Esophagus mucosa (tissue), 1 donor: ENCODE data around the gene CD79B. TPM values are rescaled to one million over a fixed set of nuclear protein-coding genes. Genes with fewer than 3 reads are reported as not detected.
"Not testable (repeated sequence)": the region's sequence is repeated elsewhere in the genome, so short reads cannot be mapped to it uniquely, and the experiment has no call there.

Experiments used
- ATAC-seq: fragments of 200-7000 bp; cut with Tn5 transposase; one replicate; pipeline ENCODE4 v1.9.1; 2020
- total RNA-seq: library from RNA; stranded (reverse); gene quantifications from one replicate; pipeline ENCODE4 v1.2.4, GENCODE V29; 2023
- donor health status: DM: yes; HTN: yes; CAD: no.

The CD79B gene
- total RNA-seq, 1 donor from 2014 or later, result 1.9 TPM

GRCh38 chr17:63930951-63931575, 1.1 kb downstream of the CD79B start:
- ATAC-seq, result peak; percentile 63

GRCh38 chr17:63929860-63930766, 2.0 kb downstream of the CD79B start:
- peak; percentile 20 for ATAC-seq

GRCh38 chr17:63928966-63929695, 3.0 kb downstream of the CD79B start:
- no peak for ATAC-seq

- ATAC-seq, result no peak
Measured at GRCh38 chr17:63928172-63928666, 3.9 kb downstream of the CD79B start.

GRCh38 chr17:63927464-63928171, 4.5 kb downstream of the CD79B start:
- no peak for ATAC-seq

GRCh38 chr17:63926164-63926563, 6.0 kb downstream of the CD79B start:
- ATAC-seq, result no peak

GRCh38 chr17:63925615-63926014, 6.5 kb downstream of the CD79B start:
- no peak for ATAC-seq

GRCh38 chr17:63922402-63922801, 9.7 kb downstream of the CD79B start:
- peak; percentile 24 for ATAC-seq

GRCh38 chr17:63920779-63921178, 11.4 kb downstream of the CD79B start:
- ATAC-seq, result not testable (repeated sequence)

- not testable (repeated sequence) for ATAC-seq
Measured at GRCh38 chr17:63920050-63920449, 12.1 kb downstream of the CD79B start.

- peak; percentile 84 for ATAC-seq
Measured at GRCh38 chr17:63919311-63919723, 12.8 kb downstream of the CD79B start.

- not testable (repeated sequence) for ATAC-seq
Measured at GRCh38 chr17:63918789-63919305, 13.3 kb downstream of the CD79B start, which contains the start of gene GH1. Gene GH1 (minus strand): TSS chr17:63918839. CDS start chr17:63918776, 63 bp downstream.

GRCh38 chr17:63918305-63918704, 13.8 kb downstream of the CD79B start:
- ATAC-seq, result no peak

- no peak for ATAC-seq
Measured at GRCh38 chr17:63917646-63918045, 14.5 kb downstream of the CD79B start.

- not testable (repeated sequence) for ATAC-seq
Measured at GRCh38 chr17:63917206-63917605, 14.9 kb downstream of the CD79B start.

GRCh38 chr17:63916566-63917185, 15.5 kb downstream of the CD79B start:
- ATAC-seq, result peak; percentile 26

GRCh38 chr17:63915753-63916152, 16.4 kb downstream of the CD79B start:
- not testable (repeated sequence) for ATAC-seq

GRCh38 chr17:63914471-63914870, 17.7 kb downstream of the CD79B start:
- no peak for ATAC-seq

GRCh38 chr17:63911657-63912100, 20.5 kb downstream of the CD79B start:
- peak; percentile 62 for ATAC-seq

GRCh38 chr17:63911041-63911635, 21.0 kb downstream of the CD79B start, which contains the start of gene CSHL1:
Gene CSHL1 (minus strand): TSS chr17:63911258. CDS start chr17:63911196, 62 bp downstream.
- no peak for ATAC-seq

- ATAC-seq, result no peak
Measured at GRCh38 chr17:63910096-63910495, 22.0 kb downstream of the CD79B start.
